GM21786 (cell line): Measurements from ENCODE around the gene ARFGAP1.

ENCODE experiments used
- ATAC-seq: cut with Tn5 transposase; IDR thresholded peaks from one replicate; pipeline ENCODE4 v1.9.1; 2021; ENCODE audit not compliant: unreplicated experiment

The ARFGAP1 gene

GRCh38 chr20:63277466-63278272 is 5.1 kb downstream of the ARFGAP1 start:
- ATAC-seq: no peak

- no peak for ATAC-seq
Measured at GRCh38 chr20:63278661-63279060, 6.0 kb downstream of the ARFGAP1 start.

GRCh38 chr20:63279931-63280330 is 7.3 kb downstream of the ARFGAP1 start:
- ATAC-seq: no peak

- no peak for ATAC-seq
Measured at GRCh38 chr20:63280371-63280770, 7.8 kb downstream of the ARFGAP1 start.

- no peak for ATAC-seq
Measured at GRCh38 chr20:63280929-63281545, 8.4 kb downstream of the ARFGAP1 start.

GRCh38 chr20:63281742-63282665 is 9.4 kb downstream of the ARFGAP1 start:
- no peak for ATAC-seq

- ATAC-seq: no peak
Measured at GRCh38 chr20:63282946-63283345, 10.3 kb downstream of the ARFGAP1 start.

GRCh38 chr20:63283397-63284082 is 10.9 kb downstream of the ARFGAP1 start:
- ATAC-seq: no peak

GRCh38 chr20:63284083-63284440 is 11.4 kb downstream of the ARFGAP1 start:
- ATAC-seq: no peak

- no peak for ATAC-seq
Measured at GRCh38 chr20:63284544-63284949, 11.9 kb downstream of the ARFGAP1 start.

- no peak for ATAC-seq
Measured at GRCh38 chr20:63284981-63285524, 12.4 kb downstream of the ARFGAP1 start.

GRCh38 chr20:63285636-63286615 is 13.3 kb downstream of the ARFGAP1 start:
- ATAC-seq: no peak

- ATAC-seq: no peak
Measured at GRCh38 chr20:63286781-63287696, 14.4 kb downstream of the ARFGAP1 start.

GRCh38 chr20:63287697-63288580 is 15.3 kb downstream of the ARFGAP1 start:
- no peak for ATAC-seq

- ATAC-seq: no peak
Measured at GRCh38 chr20:63288581-63289251, 16.1 kb downstream of the ARFGAP1 start.

- ATAC-seq: no peak
Measured at GRCh38 chr20:63289311-63290135, 16.9 kb downstream of the ARFGAP1 start.
